ENCODE data around the gene TDRD9. TPM values are rescaled to one million over a fixed set of nuclear protein-coding genes. Genes with fewer than 3 reads are reported as not detected.

Gene TDRD9
- total RNA-seq, 1 donor from 2014 or later = not detected

DNA sequence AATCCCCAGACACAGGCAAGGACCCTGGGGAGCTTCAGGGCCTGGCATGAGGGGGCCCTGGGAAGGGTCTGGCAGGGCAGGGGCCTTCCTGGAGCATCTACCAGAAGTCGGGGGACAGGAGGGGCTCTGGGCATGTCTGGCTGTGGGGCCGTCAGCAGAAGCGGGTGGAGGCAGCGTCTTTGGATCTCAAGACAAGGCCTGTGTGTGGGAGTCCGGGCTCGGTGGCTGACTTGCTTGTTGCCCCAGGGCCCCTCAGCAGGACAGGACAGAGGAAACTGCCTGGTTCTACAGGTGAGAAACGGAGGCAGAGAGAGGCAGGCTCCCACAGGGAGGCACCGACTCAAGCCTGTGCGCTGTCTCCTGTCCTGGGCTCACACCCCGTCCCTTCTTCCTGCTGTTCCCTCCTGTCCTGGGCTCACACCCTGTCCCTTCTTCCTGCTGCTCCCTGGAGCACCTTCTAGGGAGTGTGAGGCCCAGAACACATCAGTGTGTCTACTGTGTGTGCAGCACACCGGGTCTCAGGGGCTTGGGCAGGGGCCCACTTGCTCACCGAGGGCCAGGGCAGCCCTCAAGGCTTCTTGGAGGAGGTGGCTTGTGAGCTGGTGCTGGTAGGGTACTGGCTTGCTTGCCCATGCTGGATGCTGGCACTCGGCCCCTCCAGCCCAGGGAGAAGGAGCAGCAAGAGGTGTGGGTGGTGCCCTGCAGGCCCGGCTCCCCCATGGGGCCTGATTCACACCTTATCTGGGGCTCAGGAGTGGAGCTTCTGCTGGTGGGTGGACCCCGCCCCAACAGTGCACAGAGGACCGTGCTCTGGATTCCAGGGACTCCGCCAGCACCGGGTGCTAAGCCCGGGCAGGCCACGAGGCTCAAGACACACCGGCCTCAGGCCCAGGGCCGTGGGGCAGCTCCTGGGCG lies 172.2 kb downstream of the TDRD9 start:
- H3K36me3 Mint-ChIP-seq (ENCODE audit: low read depth, unreplicated experiment) = no peaks in the 10 kb centered on the region
- no peak overlapping the region for H3K4me3 ChIP-seq (ENCODE audit: insufficient read depth, low read depth, low read length)
- peaks cover 10% of the 10 kb centered on the region for H3K27me3 Mint-ChIP-seq (ENCODE audit: low read depth, unreplicated experiment)
- no peak overlapping the region for H3K4me3 Mint-ChIP-seq (ENCODE audit: unreplicated experiment)
- H4K20me1 ChIP-seq (ENCODE audit: insufficient read depth, low read length) = no peaks in the 10 kb centered on the region
- no peaks in the 10 kb centered on the region for H3K4me1 ChIP-seq (ENCODE audit: insufficient read depth, low read length)
- no peak overlapping the region for H3K4me2 ChIP-seq (ENCODE audit: low read length)
- H2AFZ ChIP-seq (ENCODE audit: low read depth, low read length) = no peak overlapping the region
- H3K36me3 ChIP-seq (ENCODE audit: insufficient read depth, low read length) = no peaks in the 10 kb centered on the region
- TF ChIP-seq, protein P1, sequence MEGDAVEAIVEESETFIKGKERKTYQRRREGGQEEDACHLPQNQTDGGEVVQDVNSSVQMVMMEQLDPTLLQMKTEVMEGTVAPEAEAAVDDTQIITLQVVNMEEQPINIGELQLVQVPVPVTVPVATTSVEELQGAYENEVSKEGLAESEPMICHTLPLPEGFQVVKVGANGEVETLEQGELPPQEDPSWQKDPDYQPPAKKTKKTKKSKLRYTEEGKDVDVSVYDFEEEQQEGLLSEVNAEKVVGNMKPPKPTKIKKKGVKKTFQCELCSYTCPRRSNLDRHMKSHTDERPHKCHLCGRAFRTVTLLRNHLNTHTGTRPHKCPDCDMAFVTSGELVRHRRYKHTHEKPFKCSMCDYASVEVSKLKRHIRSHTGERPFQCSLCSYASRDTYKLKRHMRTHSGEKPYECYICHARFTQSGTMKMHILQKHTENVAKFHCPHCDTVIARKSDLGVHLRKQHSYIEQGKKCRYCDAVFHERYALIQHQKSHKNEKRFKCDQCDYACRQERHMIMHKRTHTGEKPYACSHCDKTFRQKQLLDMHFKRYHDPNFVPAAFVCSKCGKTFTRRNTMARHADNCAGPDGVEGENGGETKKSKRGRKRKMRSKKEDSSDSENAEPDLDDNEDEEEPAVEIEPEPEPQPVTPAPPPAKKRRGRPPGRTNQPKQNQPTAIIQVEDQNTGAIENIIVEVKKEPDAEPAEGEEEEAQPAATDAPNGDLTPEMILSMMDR (IDR thresholded peaks at IDR 0.05; ENCODE audit: insufficient read depth, low read depth, low read length) = no peak
- TF ChIP-seq EZH2 (IDR thresholded peaks at IDR 0.05; ENCODE audit: insufficient read depth, low read length) = no peak
- H3K27me3 ChIP-seq (ENCODE audit: insufficient read depth, low read length) = no peaks in the 10 kb centered on the region
- H3K27ac Mint-ChIP-seq (ENCODE audit: unreplicated experiment) = no peak overlapping the region
- no peak overlapping the region for H3K27ac ChIP-seq (ENCODE audit: low read depth, low read length)
- no peak overlapping the region for H3K9ac ChIP-seq (ENCODE audit: low read length)
- H3K9me3 ChIP-seq (ENCODE audit: insufficient read depth, low read depth, low read length) = no peaks in the 10 kb centered on the region
- no peaks in the 10 kb centered on the region for H3K79me2 ChIP-seq (ENCODE audit: insufficient read depth, low read length)
- FAIRE-seq = no peak
- no peaks in the 10 kb centered on the region for H3K9me3 Mint-ChIP-seq (ENCODE audit: unreplicated experiment)
- H3K4me1 Mint-ChIP-seq (ENCODE audit: low read depth, unreplicated experiment) = no peaks in the 10 kb centered on the region
- DNase-seq (ENCODE audit: low read depth) = no peak

DNA sequence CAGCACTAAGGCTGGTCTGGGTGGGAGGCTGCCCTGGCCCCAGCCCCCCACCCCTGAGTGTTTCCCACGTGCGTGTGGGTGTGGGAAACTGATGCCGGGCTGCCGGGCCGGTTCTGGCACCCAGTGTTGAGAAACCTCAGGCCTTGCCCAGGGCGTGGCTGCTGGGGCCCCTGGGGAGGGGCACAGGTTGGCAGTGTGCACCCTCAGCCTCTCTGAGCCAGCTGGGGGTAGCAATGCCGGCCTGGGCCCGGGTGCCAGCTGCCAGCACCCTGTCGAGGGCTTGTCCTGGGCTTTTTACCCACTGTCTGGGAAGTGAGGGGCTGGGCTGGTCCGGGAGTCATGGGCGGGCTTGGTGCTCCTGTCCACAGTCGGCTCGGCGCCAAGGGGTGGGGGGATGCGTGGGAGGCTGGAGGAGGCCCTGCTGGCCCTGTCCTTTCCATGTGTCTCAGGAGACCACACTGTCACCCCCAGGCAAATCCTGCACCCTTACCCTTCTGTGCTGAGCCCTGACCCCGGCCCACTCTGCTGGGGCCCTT lies 172.9 kb downstream of the TDRD9 start:
- no peak overlapping the region for H3K27ac Mint-ChIP-seq (ENCODE audit: unreplicated experiment)
- Histone ChIP-seq H3K4me1 (ENCODE audit: insufficient read depth, low read length) (no peaks in the 10 kb centered on the region), H3K9me3 (ENCODE audit: insufficient read depth, low read depth, low read length) (no peaks in the 10 kb centered on the region), H3K36me3 (ENCODE audit: insufficient read depth, low read length) (no peaks in the 10 kb centered on the region), H3K79me2 (ENCODE audit: insufficient read depth, low read length) (no peaks in the 10 kb centered on the region), H3K4me3 (ENCODE audit: insufficient read depth, low read depth, low read length) (no peak overlapping the region), H2AFZ (ENCODE audit: low read depth, low read length) (no peak overlapping the region), H3K9ac (ENCODE audit: low read length) (no peak overlapping the region), H3K4me2 (ENCODE audit: low read length) (no peak overlapping the region), H4K20me1 (ENCODE audit: insufficient read depth, low read length) (no peaks in the 10 kb centered on the region), H3K27ac (ENCODE audit: low read depth, low read length) (no peak overlapping the region), H3K27me3 (ENCODE audit: insufficient read depth, low read length) (no peaks in the 10 kb centered on the region)
- H3K36me3 Mint-ChIP-seq (ENCODE audit: low read depth, unreplicated experiment) = no peaks in the 10 kb centered on the region
- no peak overlapping the region for H3K4me3 Mint-ChIP-seq (ENCODE audit: unreplicated experiment)
- FAIRE-seq = no peak
- no peak for DNase-seq (ENCODE audit: low read depth)
- peaks cover 7% of the 10 kb centered on the region for H3K27me3 Mint-ChIP-seq (ENCODE audit: low read depth, unreplicated experiment)
- TF ChIP-seq EZH2 (IDR thresholded peaks at IDR 0.05; ENCODE audit: insufficient read depth, low read length) = no peak
- TF ChIP-seq, protein P1 (IDR thresholded peaks at IDR 0.05; ENCODE audit: insufficient read depth, low read depth, low read length) = no peak
- no peaks in the 10 kb centered on the region for H3K9me3 Mint-ChIP-seq (ENCODE audit: unreplicated experiment)
- no peaks in the 10 kb centered on the region for H3K4me1 Mint-ChIP-seq (ENCODE audit: low read depth, unreplicated experiment)
